Measurements from ENCODE around the gene SAMD13.

DNA sequence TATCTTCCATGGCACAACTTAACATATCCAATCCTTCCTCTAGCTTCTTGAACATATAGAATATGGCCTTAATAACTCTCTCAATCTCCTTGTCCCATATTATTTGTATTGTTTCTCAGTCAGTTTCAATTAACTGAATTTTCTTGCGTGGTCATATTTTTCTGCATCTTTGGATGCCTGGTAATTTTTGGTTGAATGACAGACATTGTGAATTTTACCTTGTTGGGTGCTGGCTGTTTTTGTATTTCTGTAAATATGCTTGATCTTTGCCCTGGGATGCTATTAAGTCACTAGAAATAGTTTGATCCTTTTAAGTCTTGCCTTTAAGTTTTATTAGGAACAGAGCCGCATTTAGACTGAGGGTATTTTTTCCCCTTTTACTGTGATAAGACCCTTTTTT is 5.9 kb downstream of the SAMD13 start:
- TF ChIP-seq, protein P1, sequence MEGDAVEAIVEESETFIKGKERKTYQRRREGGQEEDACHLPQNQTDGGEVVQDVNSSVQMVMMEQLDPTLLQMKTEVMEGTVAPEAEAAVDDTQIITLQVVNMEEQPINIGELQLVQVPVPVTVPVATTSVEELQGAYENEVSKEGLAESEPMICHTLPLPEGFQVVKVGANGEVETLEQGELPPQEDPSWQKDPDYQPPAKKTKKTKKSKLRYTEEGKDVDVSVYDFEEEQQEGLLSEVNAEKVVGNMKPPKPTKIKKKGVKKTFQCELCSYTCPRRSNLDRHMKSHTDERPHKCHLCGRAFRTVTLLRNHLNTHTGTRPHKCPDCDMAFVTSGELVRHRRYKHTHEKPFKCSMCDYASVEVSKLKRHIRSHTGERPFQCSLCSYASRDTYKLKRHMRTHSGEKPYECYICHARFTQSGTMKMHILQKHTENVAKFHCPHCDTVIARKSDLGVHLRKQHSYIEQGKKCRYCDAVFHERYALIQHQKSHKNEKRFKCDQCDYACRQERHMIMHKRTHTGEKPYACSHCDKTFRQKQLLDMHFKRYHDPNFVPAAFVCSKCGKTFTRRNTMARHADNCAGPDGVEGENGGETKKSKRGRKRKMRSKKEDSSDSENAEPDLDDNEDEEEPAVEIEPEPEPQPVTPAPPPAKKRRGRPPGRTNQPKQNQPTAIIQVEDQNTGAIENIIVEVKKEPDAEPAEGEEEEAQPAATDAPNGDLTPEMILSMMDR (IDR thresholded peaks at IDR 0.05): no peak
- no peak for TF ChIP-seq POLR2A (IDR thresholded peaks at IDR 0.05)
